GM19463 (cell line): ENCODE data around the gene ACTN1.
"Not testable (repeated sequence)": the region's sequence is repeated elsewhere in the genome, so short reads cannot be mapped to it uniquely, and the experiment has no call there.

Experiments used
- ATAC-seq: cut with Tn5 transposase; IDR thresholded peaks from one replicate; pipeline ENCODE4 v1.9.1; 2021; ENCODE audit warnings: mild to moderate bottlenecking, moderate library complexity; ENCODE audit not compliant: unreplicated experiment

The ACTN1 gene

DNA sequence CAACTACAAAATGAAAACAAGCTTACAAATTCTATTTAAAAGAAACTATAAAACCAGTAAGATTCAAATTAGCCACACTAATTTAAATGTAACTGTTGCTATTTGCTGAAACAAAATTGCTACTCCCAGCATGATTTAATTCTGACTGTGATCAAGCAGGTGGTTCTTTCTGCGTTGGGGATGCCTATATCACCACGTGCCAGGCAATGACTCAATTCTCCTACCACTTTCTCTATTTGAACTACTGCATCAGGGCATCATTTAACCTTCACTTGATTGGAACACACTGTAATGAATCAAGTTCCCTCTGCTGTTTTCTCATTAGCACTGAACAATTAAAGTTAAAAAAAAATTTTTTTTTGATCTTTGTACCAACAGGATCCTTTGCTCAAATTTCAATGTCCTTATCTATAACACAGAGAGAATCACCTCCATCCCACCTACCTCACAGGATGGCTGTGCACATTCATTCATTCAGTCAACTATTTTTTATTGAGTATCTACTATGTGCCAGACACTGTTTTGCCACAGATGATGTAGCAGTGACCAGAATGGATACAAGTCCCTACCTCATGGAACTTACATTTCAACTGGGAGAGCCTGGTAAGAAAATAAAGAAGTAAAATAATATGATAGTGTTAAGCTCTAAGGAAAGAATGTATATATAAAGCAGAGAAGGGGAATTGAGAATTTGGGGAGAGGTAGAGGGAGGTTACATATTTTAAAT is 8.0 kb upstream of the ACTN1 start:
- no peak for ATAC-seq

DNA sequence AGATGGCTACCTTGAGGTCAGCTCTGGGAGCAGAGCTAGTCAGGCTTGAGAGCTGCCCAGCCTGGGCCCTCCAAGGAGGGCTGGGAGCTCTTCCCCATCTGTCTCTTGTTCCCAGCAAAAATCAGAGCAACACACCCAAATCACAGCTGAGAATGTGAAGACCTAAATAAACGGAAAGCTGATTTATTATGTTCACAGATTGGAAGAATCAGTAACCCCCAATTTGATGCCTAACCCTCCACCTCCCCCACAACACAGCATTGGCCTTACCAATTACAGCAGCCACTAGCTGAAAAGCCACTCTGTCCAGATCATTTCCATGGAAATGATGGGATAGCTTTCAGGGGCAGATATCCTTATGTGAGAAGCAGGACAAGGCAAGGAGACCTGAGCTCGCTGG is 7.1 kb upstream of the ACTN1 start:
- no peak for ATAC-seq

DNA sequence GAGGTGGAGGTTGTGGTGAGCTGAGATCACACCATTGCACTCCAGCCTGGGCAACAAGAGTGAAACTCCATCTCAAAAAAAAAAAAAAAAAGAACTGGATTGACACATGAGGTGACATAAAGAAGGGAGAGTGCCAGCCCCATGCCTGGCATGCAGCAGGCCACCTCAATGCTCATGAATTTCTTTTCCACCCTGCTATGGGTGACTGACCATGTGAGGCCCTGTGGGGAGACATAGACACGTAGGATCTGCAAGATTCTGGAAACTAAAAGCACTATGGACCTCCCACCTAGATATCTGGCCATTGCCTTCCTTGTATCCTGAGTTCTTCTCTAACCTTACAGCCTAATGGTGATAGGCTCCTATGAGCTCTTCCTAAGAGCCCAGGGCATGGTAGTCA is 5.6 kb upstream of the ACTN1 start:
- no peak for ATAC-seq

DNA sequence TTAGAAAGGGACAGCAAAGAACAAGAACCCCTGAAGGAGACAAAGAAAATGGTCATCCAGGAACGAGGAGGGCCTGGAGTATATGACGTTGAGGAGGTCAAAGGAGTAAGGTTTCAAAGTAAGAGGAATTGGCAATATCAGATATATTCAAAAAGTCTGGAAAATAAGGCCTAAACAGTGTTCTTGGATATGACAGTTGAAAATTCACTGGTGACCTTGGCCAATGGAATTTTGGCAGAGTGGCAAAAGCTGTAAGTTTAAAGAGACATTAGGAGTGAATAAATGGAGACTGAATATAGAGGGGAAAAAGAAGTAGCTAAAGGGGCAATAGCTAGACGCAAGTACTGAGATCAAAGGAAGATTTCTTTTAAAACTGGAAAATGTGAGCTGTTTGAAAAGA is 4.1 kb upstream of the ACTN1 start:
- no peak for ATAC-seq

DNA sequence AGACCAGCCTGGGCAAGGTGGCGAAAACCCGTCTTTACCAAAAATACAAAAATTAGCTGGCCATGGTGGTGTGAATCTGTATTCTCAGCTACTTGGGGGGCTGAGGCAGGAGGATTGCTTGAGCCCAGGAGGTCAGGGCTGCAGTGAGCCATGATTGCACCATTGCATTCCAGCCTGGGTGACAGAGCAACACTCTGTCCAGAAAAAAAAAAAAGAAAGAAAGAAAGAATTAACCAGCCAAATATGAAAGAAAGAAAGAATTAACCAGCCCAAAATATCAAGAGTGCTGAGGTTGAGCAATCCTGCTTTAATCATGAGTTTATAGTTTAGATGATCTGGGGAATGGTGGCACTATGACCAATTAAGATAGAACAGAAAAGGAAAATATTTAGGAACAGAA is 3.5 kb upstream of the ACTN1 start:
- no peak for ATAC-seq

DNA sequence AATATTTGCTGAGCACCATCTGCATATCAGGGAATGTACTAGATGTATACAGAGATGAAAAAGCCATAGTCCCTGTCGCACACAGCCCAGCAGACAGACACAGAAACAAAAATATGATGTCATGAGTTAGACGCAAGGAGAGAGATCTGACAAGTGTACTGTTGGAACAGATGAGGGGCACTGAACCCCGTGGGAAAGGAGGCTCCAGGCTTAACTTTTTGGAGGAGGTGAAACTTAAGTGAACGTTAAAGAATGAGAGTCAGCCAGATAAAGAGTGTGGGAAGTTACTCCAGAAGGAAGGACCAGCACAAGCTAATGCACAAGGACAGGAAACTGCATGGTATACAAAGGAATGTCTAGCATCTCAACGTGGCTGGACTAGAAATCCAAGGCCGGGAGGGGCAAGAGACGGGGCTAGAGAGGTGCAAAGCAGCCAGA is 2.5 kb upstream of the ACTN1 start:
- no peak for ATAC-seq

DNA sequence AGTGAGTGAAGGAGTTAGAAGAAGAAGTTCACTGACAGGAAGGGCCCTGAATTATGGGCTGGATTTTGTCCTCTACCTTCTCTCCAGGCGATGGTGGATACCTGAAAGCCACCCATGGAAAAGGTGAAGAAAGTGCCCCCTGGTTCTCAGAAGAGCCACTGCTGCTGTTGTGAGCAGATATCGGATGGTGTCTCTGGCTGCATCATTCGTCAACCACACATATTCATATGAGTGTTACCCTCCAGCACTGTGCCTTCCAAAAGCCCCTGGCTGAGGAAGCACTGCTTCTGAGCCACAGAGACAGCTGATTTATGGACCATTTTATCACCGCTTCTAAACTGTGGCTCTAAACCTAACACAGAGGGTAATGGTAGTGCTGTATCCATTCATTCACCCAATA is 2.0 kb upstream of the ACTN1 start:
- no peak for ATAC-seq

DNA sequence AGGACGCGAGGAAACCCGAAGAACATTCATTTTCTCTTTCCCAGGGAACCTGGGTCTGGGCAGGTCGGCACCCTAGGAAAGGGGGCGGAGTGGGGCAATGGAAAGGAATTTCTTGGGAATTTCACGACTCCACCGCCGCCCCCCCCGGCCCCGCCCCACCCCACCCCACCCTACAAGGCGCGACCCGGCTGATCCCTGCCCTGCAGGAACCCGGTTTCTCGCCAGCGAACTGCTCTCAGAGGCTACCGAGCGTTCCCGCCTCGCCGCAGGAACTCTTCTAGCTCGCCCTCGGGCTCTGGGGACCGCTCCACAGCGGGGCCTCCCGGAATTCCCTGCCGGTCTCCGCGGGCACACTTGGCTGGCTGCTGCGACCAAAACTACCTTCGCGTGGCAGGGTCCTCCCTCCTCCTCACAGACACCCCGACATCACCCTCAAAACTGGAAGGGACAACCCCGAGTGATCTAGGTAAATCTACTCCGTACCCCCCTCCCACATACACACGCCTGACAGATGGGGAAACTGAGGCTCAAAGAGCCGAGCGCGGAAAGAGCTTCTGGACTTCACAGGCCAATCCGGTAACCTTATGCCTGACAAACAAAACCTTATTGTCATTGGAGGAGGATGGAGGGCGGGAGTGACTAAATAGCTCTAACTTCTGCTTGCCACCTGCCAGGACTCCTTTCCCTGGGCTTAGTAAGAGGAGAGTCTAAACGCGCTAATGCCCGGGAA is 785 bp upstream of the ACTN1 start:
- no peak for ATAC-seq

DNA sequence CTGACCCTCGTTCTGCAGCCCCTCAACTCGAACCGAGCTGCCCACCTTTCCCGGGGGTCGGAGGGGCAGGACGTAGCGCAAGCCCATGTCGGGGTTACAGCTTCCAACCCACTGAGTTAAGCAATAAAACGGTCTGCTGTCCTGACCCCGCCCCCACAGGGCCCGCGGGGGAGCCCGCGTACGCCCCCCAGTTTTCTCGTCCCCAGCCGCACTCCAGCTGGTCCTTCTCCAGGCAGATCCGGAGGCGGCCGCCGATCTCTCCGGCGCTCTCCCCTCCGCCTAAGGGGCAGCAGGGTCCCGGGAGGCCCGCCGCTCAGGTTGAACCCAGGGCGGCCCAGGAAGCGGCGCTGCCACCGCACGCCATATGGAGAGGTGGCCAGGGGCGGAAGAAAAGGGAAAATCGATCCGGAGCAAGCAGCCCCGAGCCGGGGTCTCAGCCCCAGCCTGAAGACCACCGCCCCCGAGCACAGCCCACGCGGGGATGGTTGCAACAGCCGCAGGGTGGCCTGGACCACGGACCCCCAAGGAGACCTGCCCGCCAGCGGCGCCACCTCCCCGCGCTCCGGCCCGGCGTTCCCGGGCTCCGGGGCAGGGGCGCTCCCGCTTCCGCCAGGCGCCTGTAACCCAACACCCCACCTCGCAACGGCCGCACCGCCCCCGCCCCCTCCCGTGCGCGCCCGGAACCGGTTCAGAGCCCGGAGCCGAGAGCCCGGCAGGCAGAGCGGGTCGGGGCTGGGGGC is 760 bp downstream of the ACTN1 start:
- ATAC-seq = no peak

DNA sequence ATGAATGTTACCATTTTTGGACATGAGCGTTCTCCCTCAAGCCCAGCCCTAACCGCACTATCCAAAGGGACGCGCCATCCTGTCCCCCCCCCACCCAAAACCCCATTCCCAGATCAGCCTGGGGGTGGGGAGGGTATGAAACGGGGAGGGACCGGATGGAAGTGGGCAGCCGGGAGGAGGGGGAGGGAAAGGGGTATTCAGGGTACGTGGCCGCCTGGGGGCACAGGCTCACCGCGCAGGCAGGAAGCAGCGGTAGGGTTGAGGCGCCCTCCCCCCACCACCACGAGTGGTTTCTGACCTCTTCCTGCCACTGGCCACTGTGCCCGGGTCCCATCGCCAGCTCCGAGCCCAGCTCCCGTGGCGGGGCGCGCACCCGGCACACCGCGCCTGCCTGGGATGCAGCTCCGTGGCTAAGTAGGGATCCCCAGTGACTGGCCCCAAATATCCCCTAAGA is 1.4 kb downstream of the ACTN1 start:
- ATAC-seq = peak; percentile 37

DNA sequence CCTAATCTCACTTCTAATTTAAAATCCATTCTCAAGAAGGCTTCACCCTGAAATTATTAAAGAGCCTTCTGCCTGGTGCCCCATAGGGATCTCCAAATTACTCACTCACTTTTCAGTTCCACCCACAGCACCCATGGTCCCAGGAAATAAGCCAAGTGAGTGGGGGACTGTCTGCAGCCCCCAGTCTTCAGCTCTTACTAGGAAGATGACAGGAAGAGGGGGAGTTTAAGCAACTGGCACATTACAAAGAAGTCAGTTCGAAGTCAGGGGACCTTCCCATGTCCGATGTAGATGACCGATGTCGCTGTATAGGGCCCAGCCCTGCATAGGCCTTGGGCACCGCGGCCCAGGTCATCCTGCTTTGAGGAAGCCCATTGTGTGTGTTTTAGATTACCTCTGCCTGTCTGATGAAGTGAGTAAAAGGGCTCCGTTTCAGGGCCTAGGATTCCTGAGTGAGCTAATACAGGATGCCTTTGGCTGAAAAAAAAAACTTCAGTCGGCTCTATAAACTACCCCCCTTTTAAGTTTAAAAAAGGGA is 1.9 kb downstream of the ACTN1 start:
- ATAC-seq = no peak

DNA sequence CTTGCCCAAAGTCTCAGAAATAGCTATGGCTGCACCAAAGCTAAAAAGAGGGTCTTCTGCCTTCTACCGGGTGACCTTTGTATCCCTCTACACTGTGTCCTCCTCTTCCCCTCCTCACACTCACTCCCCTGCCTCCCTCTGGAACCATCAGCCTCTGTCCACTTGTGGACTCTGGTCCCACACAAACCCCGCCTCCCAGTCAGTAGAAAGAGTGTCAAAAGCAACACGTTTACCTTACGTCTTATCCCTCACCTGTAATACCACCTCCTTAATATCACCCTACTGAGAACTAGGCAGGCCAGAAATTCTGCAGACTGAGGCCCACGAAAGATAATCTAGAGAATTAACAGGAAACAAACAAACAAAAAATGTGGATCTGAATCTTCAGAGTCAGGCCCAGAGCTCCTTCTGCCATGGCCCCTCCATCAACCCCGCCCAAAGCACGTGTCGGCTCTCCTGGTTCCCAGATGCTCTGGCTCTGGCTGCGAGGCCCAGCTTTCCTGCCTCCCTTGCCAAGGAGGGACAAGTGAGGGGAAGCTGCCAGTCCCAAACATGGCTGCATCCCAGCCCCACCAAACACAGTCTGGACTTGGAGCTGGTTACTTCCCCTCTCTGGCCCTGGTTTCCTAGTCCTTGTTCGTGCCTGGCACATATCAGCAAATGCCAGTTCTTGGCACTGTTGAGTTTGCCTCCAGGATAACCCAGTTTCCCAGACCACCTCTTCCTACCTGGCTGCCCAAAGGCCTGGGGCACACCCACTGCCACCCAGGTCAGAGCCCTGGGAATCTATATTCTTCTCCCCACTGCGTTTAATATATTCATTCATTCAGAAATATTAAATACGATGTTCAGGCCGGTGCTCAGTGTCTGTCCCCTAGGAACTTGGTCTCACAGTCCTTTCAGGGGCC is 2.7 kb downstream of the ACTN1 start:
- ATAC-seq = no peak

DNA sequence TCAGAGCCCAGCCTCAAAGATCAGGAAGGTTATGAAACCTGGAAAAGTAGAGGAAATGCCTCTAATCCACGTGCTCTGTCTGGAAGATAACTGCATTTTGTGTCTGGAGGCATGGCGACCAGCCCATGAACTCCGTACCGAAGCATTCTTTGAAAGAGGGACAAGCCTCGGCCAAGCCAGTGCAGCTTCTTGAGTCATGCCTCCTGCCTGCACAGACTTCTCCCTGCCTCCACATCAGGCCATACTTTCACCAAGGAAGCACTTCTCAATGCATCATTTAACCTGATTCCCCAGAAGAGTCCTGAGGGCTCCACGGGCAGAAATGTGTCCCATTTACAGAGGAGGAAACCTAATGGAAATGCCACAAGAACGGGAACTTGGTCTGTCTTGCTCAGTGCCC is 3.4 kb downstream of the ACTN1 start:
- ATAC-seq = no peak

DNA sequence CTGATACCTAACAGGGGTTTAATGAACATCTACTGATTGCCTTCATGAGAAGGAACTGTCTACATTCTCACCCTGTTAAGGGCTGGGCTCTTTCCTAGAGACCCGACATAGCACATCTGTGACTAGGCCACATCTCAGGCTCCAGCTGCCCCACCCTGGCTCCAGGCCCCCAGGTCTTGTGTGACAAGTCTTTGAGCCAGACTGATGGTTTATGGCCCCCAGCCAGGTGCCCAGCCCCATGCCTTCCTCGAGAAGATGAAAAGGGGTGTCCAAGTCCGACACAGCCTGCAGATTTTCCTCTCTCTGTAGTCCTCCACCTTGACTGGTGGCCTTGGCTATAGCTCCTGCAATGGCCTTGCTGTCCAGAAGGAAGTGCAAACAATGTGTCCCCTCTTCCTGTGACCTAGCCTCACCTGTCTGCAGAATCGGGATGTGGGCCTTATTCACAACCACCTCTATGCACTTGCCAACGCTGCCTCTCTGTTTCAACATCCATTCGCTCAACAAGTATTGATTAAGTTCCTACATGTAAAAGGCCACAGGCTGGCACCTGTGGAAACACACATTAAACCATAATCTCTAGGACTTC is 4.2 kb downstream of the ACTN1 start:
- ATAC-seq = no peak

DNA sequence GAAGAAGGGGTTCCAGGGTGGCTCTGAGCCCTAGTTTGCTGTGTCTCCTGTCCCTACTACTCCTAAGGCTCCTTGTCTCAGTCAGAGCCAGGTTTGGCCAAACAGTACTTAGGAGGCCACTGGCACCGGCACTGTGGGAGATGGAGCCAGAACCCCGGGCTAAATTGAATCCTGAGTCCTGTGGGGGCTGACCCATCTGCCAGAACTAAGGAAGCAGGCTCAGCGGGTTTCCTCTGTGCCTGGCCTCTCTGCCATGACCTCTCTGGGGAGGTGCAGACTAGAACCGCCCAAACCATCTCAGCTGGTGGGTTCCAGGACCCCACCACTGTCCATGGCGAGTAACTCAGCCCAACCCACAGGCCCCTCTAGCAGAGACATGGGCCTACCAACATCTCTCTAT is 5.5 kb downstream of the ACTN1 start:
- no peak for ATAC-seq

DNA sequence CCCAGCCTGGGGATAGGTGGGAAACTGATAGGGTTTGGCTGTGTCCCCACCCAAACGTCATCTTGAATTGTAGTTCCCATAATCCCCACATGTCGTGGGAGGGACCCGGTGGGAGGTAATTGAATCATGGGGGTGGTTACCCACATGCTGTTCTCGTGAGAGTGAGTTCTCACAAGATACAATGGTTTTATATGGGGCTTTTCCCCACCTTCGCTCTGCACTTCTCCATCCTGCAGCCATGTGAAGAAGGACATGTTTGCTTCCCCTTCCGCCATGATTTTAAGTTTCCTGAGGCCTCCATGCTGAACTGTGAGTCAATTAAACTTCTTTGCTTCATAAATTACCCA is 5.9 kb downstream of the ACTN1 start:
- ATAC-seq = not testable (repeated sequence)

DNA sequence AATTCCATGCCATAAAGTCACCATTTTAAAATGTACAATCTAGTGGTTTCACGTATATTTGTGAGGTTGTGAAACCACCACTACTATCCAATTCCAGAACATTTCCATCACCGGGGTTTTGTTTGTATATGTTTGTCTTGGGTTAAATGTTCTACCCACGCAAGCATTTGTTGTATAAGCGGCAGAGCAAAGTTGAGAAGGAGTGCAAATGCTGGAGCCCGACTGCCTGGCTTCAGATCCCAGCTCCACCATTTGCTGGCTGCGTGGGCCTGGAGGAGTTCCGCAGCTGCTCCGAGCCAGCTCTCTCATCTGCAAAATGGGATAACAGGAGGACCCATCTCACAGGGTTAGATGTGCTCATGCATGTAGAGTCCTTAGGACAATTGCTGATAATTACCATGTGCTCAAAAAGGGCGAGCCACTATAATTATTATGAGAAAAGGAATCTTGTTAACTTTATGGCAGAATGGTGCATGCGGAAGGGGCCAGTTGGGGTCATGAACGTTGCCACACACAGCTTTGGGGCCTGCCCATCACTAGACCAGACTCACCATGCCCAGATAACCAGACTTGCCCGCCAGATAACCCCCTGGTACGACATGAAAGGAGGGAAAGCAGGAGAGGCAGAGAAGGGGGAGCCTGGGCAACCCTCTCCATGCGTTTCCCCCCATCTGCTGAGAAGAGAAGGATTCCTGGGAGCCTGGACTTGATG is 6.4 kb downstream of the ACTN1 start:
- ATAC-seq = no peak

DNA sequence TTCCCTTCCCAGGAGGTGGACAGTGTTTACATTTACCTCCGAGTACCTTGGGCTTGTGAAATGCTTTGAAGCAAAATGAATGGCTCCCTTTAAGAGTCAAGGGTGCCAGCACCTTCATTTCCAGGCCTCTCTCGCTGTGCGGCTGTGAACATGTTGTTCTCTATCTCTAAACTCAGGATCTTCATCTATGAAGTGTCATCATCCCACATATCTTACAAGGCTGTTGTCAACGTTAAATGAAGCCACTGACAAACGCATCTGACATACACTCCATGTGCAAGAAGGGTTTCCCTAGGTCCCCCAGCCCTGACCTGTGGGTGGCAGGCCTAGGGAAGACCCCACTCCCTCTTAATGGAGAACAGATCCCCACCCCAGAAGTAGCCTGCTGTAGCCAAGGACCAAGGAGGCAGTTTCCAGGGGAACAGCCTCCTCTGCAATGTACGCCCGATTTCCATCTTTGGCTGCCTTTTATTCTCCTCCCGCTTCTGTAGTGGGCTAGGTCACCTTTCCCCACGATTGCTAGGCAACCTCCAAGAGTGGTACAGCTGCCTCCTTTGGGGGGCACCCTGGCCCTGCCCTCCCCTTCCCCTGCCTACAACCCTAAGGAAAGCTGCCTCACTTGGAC is 7.6 kb downstream of the ACTN1 start:
- no peak for ATAC-seq

DNA sequence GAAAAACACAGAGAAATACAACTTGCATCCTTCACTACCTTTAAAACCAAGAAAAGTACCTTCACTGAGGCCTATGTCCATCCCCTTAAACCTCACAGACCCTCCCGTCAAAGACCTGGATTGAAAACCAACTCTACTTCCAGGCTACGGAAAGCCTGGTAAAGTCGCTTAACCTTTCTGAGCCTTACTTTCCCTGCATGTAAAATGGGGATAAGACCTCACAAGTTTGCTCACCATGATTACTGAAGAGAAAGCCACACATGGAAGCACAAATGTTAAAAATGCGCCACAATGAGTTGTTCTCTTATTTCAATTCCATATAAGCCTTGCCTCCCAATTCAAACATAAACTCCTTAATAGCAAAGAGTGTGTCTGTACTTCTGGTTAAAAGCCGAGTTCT is 8.4 kb downstream of the ACTN1 start:
- no peak for ATAC-seq
